Left ventricle myocardium superior (tissue), 1 donor: ENCODE results near the gene HOXA1. TPM values are rescaled to one million over a fixed set of nuclear protein-coding genes. Genes with fewer than 3 reads are reported as not detected.

Source experiments
- ATAC-seq: fragments of 200-7000 bp; cut with Tn5 transposase; one replicate; pipeline ENCODE4 v1.9.1; 2020; ENCODE audit warnings: mild to moderate bottlenecking, moderate library complexity
- DNase-seq: peaks from one replicate; pipeline ENCODE4 v3.0.0-alpha.2; 2020
- intact Hi-C: fragments of 100-400 bp; cut with micrococcal nuclease; formaldehyde crosslinking; loops from one replicate; pipeline ENCODE4 v1.11.0; 2022
- total RNA-seq: library from RNA; stranded (reverse); fragmentation: NEBNext Ultra II Directional; extraction: Animal tissue kit (Norgen Biotek cat#: 25700); gene quantifications from one replicate; pipeline ENCODE4 v1.2.1, GENCODE V29; 2021
- donor health status: DM: no; HTN: yes; CAD: no; lungs with severe emphysema.

The HOXA1 gene
- total RNA-seq, 1 donor from 2014 or later, result not detected

- DNase-seq, result no peak
- intact Hi-C loops, result no loop called here
- ATAC-seq, result peak; percentile 30
Measured at GRCh38 chr7:27108390-27109127, 12.8 kb upstream of the HOXA1 start.

DNA sequence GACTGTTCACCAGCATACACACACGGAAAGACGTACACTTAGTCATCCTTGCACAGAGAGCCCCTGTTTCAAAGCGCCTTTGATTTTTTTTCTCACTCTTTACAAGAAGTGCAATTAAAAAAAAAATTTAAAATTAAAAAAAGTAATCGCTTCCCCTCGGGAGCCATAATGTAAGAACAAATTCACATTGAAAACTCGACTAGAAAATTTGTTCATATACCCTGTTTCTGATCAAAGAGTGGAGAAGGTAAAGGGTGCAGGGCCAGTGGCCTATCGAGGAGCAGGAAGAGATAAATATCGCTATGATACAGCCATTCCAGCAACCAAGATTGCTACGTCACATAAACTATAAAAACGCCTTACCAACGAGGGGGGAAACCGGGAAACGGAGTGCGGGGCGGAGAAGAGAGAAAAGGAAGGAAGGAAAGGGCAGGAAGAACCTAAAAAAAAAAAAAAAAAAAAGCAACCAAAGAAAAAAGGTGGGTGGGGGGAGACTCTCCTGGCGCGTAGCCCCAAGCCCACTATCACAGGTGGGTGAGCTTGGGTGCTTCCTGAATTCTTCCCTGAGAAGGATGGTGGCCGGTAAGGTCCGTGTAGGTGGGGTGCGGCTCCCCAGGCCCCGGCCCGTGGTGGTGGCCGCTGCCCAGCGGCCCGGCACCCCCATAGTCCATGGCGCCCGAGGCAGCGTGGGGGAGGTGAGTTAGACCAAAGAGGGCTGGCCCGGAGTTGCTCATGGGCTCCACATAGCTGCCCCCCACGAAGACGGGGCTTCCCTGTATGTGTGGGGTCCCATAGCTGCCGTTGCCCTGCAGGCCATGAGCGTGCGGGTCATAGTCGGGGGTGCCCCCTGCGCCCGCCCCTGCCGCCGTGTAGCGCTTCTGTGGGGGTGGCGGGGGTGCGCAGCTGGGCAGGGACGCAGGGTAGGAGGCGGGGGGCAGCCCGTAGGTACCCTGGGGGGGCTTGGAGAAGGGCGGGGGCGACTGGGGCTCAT lies 11.9 kb upstream of the HOXA1 start:
- DNase-seq (no peak), ATAC-seq (no peak)
- intact Hi-C loops, result no loop called here

- no peak for DNase-seq
- ATAC-seq, result no peak
- intact Hi-C loops, result no loop called here
Measured at GRCh38 chr7:27106901-27107240, 11.1 kb upstream of the HOXA1 start.

- ATAC-seq, result no peak
- intact Hi-C loops, result no loop called here
- DNase-seq, result no peak
Measured at GRCh38 chr7:27106181-27106900, 10.5 kb upstream of the HOXA1 start.

- intact Hi-C loops, result no loop called here
- DNase-seq (no peak), ATAC-seq (no peak)
Measured at GRCh38 chr7:27105301-27106031, 9.7 kb upstream of the HOXA1 start.

DNA sequence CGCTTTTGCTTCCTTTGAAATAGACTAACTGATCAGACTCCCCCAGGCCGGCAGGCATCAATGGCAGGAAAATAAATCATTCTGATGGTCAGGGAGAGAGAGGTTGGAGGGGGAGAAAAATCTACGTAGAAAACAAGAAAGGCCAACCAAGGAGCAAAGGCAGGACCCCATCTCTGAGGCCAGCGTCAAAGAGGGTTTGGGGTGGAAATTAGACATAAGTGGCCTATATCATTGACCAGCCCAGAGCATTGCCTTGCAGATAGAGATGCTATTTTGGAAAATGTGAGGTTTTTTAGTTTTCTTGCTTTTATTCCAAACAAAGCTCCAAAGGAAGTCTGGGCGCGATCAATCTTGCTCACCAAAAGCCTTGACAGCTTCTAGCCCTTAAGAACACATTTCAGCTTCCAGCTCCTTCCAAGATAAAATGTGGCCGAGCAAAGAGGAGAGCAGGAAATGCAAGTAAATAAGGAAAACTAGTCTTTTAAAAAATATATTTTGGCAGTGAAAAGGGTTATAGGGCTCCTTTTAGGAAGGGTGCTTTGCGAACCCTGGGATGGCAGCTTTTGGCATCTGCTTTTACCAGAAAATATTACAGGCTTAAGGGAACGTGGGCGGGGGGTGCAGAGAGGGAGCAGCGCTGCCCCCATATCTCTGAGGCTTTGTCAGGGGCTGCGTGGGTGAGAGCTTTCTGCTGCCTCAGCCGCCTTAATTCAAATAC lies 8.7 kb upstream of the HOXA1 start:
- ATAC-seq (no peak), DNase-seq (no peak)
- intact Hi-C loops, result no loop called here

DNA sequence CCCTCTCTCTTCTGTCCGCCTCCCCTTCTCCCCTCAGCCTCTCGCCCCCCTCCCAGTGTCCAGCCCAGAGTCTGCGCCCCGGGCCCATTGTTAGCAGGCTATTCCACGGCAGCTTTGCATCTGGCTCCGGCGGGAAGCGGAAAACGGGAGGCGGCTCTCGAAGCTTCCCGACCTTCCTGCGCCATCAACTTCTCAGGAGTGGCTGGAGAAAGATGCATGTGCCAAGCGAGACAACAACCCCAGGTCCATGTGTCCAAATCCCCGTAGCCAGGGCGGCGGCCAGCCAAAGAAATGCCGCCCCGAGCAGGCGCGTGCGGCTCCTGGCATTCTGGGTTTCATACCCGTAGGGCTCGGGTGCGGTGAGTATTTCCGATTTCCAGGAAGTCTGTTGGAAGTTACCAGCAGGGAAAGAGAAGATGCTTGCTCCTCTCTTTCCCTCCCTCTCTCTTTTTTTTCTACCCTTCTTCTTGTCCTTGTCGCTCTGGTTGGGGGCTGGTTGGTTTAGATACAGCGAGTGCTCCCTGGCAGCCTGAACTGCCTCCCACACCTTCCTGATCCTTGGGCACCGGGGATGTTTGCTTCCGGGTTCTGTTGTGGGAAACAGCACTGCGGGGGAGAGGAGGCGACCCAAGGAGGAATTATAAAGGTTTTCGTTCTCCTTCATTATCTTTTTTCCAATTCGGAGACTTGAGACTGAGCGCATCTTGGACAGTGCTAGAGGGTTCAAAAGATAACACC lies 7.9 kb upstream of the HOXA1 start:
- intact Hi-C loops, result no loop called here
- DNase-seq (no peak), ATAC-seq (no peak)

DNA sequence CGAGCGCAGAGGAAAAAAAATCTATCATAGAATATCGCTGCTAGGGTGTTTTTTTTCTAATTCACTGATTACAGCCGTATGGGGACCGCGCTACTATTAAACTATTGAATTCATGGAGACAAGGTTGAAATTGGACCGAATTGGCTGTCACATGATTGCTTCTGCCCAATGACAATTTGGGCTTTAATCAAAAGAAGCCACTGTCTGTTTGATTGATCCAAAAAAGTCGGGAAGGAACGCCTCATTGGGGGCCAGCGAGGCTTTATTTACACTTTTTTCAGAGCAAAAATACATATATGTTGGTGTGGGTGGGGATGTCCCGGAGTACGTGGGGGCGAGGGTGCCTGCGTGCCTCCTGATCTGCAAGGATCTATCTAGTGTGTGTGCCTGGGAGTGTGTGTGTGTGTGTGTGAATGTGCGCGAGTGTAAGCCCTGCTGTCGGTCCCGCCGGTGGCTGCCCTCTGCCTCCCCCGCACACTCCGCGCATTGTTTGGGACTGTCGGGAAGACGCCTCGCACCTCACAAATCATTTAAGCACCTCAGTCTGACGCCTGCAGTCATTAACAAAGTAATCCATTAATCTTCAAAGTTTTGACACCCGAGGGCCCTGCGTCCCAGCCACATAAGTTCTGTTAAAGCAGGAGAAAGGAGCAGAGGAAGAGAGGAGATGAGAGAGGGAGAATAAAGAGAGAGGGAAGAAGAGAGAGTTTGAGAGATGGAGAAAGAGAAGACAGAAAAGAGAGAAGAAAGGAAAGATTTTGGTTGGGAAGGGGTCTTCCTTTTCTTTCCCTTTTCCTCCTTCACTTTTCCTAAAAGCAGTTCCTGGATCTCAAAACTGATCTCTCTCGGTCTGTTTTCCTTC lies 7.0 kb upstream of the HOXA1 start, which contains the start of gene HOXA2:
Gene HOXA2 (minus strand): TSS at position 103 of the 862 bp plus-strand sequence. CDS start 183 bp downstream, outside the sequence.
- DNase-seq (no peak), ATAC-seq (no peak)
- intact Hi-C loops, result no loop called here

GRCh38 chr7:27101957-27102580 lies 6.3 kb upstream of the HOXA1 start:
- ATAC-seq (no peak), DNase-seq (no peak)
- intact Hi-C loops, result no loop called here

DNA sequence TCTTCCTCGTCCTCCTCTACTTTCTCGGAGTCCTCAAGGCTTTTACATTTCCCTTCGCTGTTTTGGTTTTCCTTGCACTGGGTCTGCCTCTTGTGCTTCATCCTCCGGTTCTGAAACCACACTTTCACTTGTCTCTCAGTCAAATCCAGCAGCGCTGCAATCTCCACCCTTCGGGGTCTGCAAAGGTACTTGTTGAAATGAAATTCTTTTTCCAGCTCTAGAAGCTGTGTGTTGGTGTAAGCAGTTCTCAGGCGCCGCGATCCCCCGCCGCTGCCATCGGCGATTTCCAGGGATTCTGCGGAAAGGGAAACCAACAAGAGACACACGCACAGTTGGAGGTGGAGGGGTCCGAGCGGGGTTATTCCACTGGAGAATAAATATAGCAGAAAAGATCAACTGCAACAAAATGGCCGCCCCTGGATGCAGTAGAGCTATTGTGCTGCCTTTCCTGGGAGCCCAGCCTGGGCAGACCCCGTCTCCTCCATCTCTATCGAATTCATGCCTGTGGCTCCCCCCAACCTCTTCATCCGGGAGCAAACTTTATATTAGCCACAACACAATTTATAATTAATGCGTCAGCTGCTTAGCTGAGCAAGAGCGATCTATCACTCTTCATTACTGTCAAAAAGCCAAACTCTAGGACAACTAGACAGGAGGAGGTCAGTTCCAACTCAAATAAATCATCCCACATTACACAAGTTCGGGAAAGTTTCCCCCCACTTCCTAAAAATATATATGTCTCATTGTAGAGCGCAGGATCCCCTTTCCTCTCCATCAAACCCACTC lies 5.6 kb upstream of the HOXA1 start:
- no peak for DNase-seq
- ATAC-seq, result no peak
- intact Hi-C loops, result no loop called here

DNA sequence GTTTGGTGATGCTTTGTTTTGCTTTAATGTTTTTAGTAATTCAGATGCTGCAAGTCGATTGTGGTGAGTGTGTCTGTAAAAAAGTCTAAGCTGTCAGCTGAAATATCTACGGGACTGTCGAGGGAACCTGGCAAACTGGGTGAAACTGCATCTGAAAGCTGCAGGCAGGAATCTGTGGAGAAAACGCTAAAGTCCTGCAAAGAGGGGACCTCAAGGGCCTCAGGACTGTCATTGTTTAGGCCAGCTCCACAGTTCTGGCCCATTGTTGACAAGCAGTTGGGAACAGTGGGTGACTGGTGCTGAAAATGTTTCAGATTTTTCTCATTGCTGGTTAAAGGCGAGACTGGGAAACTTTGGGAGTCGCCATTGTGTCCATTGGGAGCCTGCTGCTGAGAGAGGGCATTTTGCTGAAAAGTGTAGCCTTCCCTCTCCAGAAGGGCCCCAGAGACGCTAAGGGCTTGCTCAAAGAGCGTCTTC lies 4.9 kb upstream of the HOXA1 start:
- no peak for DNase-seq
- ATAC-seq, result no peak
- intact Hi-C loops, result no loop called here

- DNase-seq (no peak), ATAC-seq (no peak)
- intact Hi-C loops, result no loop called here
Measured at GRCh38 chr7:27099453-27100370, 3.9 kb upstream of the HOXA1 start.

GRCh38 chr7:27098578-27099451 lies 3.0 kb upstream of the HOXA1 start:
- DNase-seq, result no peak
- ATAC-seq, result no peak
- intact Hi-C loops, result no loop called here
